Measurements from ENCODE around the gene TMEM128. TPM values are rescaled to one million over a fixed set of nuclear protein-coding genes. Genes with fewer than 3 reads are reported as not detected.

The TMEM128 gene
- total RNA-seq, 2 experiments from 2014 or later, result 13.9 to 20.6 TPM

- Histone ChIP-seq H3K4me3 (ENCODE audit: low read depth, low read length, poor library complexity, severe bottlenecking) (no peak within 1 kb of the TSS), H2AFZ (ENCODE audit: low read length) (no peak within 1 kb of the TSS), H3K9me3 (ENCODE audit: low read length) (no peaks in the 10 kb centered on the region), H3K27ac (ENCODE audit: low read depth, low read length, poor library complexity, severe bottlenecking) (no peak within 1 kb of the TSS), H3K4me2 (ENCODE audit: low read length) (no peak within 1 kb of the TSS), H3K9me2 (ENCODE audit: insufficient read depth, low read length) (no peaks in the 10 kb centered on the region), H3K4me1 (ENCODE audit: insufficient read depth, low read length, poor library complexity, severe bottlenecking) (no peaks in the 10 kb centered on the region), H3K79me2 (ENCODE audit: insufficient read depth, low read depth, low read length) (no peaks in the 10 kb centered on the region), H4K20me1 (ENCODE audit: insufficient read depth, low read length) (no peaks in the 10 kb centered on the region), H3K36me3 (ENCODE audit: insufficient read depth, low read length) (no peaks in the 10 kb centered on the region)
- ChIA-PET POLR2A (no interaction called here), CTCF (ENCODE audit: unreplicated experiment) (no interaction called here)
- DNase-seq (ENCODE audit: low spot score), result no peak
- no TSS peak for BruUV-seq (replicated peaks)
- TF ChIP-seq EZH2phosphoT487 (IDR thresholded peaks at IDR 0.05; ENCODE audit: borderline replicate concordance, low read depth, low read length) (no peak), CTCF (conservative IDR thresholded peaks at IDR 0.05; ENCODE audit: low read length) (no peak)
- intact Hi-C loops (cut with micrococcal nuclease; ENCODE audit: unreplicated experiment), result no loop called here
Measured at GRCh38 chr4:4226606-4227438, 21.2 kb downstream of the TMEM128 start, which contains the start of gene OTOP1. TSS of gene OTOP1 (minus strand) at chr4:4226929. CDS start at chr4:4226864, 65 bp downstream.

- ChIA-PET POLR2A (no interaction called here), CTCF (ENCODE audit: unreplicated experiment) (no interaction called here)
- no peak overlapping the region for H3K4me2 ChIP-seq (ENCODE audit: low read length)
- no peaks in the 10 kb centered on the region for H3K36me3 ChIP-seq (ENCODE audit: insufficient read depth, low read length)
- H4K20me1 ChIP-seq (ENCODE audit: insufficient read depth, low read length), result no peaks in the 10 kb centered on the region
- no peak overlapping the region for H2AFZ ChIP-seq (ENCODE audit: low read length)
- TF ChIP-seq CTCF (conservative IDR thresholded peaks at IDR 0.05; ENCODE audit: low read length), result no peak
- TF ChIP-seq EZH2phosphoT487 (IDR thresholded peaks at IDR 0.05; ENCODE audit: borderline replicate concordance, low read depth, low read length), result no peak
- H3K9me3 ChIP-seq (ENCODE audit: low read length), result no peaks in the 10 kb centered on the region
- DNase-seq (ENCODE audit: low spot score), result no peak
- BruUV-seq (replicated peaks), result no TSS peak
- H3K79me2 ChIP-seq (ENCODE audit: insufficient read depth, low read depth, low read length), result no peaks in the 10 kb centered on the region
- intact Hi-C loops (cut with micrococcal nuclease; ENCODE audit: unreplicated experiment), result no loop called here
- H3K27ac ChIP-seq (ENCODE audit: low read depth, low read length, poor library complexity, severe bottlenecking), result no peak overlapping the region
- no peaks in the 10 kb centered on the region for H3K9me2 ChIP-seq (ENCODE audit: insufficient read depth, low read length)
- H3K4me1 ChIP-seq (ENCODE audit: insufficient read depth, low read length, poor library complexity, severe bottlenecking), result no peaks in the 10 kb centered on the region
- no peak overlapping the region for H3K4me3 ChIP-seq (ENCODE audit: low read depth, low read length, poor library complexity, severe bottlenecking)
Measured at GRCh38 chr4:4225915-4226605, 22.0 kb downstream of the TMEM128 start.

GRCh38 chr4:4217113-4217512 is 30.9 kb downstream of the TMEM128 start:
- Histone ChIP-seq H2AFZ (ENCODE audit: low read length) (no peak overlapping the region), H3K4me3 (ENCODE audit: low read depth, low read length, poor library complexity, severe bottlenecking) (no peak overlapping the region), H3K79me2 (ENCODE audit: insufficient read depth, low read depth, low read length) (no peaks in the 10 kb centered on the region), H3K27ac (ENCODE audit: low read depth, low read length, poor library complexity, severe bottlenecking) (no peak overlapping the region), H3K4me1 (ENCODE audit: insufficient read depth, low read length, poor library complexity, severe bottlenecking) (peaks cover 3% of the 10 kb centered on the region), H4K20me1 (ENCODE audit: insufficient read depth, low read length) (no peaks in the 10 kb centered on the region), H3K4me2 (ENCODE audit: low read length) (no peak overlapping the region), H3K36me3 (ENCODE audit: insufficient read depth, low read length) (no peaks in the 10 kb centered on the region), H3K9me2 (ENCODE audit: insufficient read depth, low read length) (no peaks in the 10 kb centered on the region), H3K9me3 (ENCODE audit: low read length) (no peaks in the 10 kb centered on the region)
- DNase-seq (ENCODE audit: low spot score), result no peak
- ChIA-PET POLR2A (interaction anchor here (0.6 kb wide), 1 partner anchor 41 kb away, joined by 3 read pairs; no protein-coding TSS in a partner anchor), CTCF (ENCODE audit: unreplicated experiment) (no interaction called here)
- intact Hi-C loops (cut with micrococcal nuclease; ENCODE audit: unreplicated experiment), result no loop called here
- no TSS peak for BruUV-seq (replicated peaks)
- TF ChIP-seq CTCF (conservative IDR thresholded peaks at IDR 0.05; ENCODE audit: low read length) (no peak), EZH2phosphoT487 (IDR thresholded peaks at IDR 0.05; ENCODE audit: borderline replicate concordance, low read depth, low read length) (no peak)

Measured in OCI-LY7 (cell line).